ENCODE data around the gene CD5L. TPM values are rescaled to one million over a fixed set of nuclear protein-coding genes. Genes with fewer than 3 reads are reported as not detected.

The CD5L gene
- total and polyA plus RNA-seq, 2 of the 8 experiments (the other 6 are each of a cell fraction or from before 2014, with no cell fraction given): not detected

- no peak for TF ChIP-seq GABPA (IDR thresholded peaks at IDR 0.05; ENCODE audit: borderline replicate concordance, insufficient read depth, low read length)
These were observed 10.9 kb upstream of the CD5L start (continued) for GRCh38 chr1:157852476-157852875.
